ENCODE data around the gene B4GALT5. TPM values are rescaled to one million over a fixed set of nuclear protein-coding genes. Genes with fewer than 3 reads are reported as not detected.
"Not testable (repeated sequence)": the region's sequence is repeated elsewhere in the genome, so short reads cannot be mapped to it uniquely, and the experiment has no call there.

The B4GALT5 gene
- total RNA-seq, 1 donor from 2014 or later: 72.9 TPM

DNA sequence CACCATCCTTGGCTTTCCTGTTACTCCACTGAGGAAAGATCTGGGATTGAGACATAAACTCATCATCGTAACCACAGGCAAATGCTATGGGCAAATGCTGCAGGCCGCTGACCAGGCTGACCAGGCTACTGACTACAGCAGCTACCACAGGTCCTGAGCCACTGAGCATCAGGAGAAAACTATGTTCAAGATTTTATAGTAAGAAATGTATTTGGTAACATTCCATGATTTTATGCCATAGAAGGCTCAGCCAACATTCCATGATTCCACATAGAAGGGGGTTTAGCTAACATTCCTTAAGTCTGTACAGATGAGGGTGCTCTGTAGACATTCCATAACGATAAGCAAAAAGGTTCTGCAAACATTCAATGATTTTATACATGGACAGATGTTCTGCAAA is 16.1 kb upstream of the B4GALT5 start:
- TF ChIP-seq, protein P1, sequence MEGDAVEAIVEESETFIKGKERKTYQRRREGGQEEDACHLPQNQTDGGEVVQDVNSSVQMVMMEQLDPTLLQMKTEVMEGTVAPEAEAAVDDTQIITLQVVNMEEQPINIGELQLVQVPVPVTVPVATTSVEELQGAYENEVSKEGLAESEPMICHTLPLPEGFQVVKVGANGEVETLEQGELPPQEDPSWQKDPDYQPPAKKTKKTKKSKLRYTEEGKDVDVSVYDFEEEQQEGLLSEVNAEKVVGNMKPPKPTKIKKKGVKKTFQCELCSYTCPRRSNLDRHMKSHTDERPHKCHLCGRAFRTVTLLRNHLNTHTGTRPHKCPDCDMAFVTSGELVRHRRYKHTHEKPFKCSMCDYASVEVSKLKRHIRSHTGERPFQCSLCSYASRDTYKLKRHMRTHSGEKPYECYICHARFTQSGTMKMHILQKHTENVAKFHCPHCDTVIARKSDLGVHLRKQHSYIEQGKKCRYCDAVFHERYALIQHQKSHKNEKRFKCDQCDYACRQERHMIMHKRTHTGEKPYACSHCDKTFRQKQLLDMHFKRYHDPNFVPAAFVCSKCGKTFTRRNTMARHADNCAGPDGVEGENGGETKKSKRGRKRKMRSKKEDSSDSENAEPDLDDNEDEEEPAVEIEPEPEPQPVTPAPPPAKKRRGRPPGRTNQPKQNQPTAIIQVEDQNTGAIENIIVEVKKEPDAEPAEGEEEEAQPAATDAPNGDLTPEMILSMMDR (IDR thresholded peaks at IDR 0.05): no peak
- H3K36me3 Mint-ChIP-seq (ENCODE audit: low read depth): no peaks in the 10 kb centered on the region
- no peaks in the 10 kb centered on the region for H3K27me3 Mint-ChIP-seq
- no peaks in the 10 kb centered on the region for H3K9me3 Mint-ChIP-seq
- H3K4me1 Mint-ChIP-seq: peaks cover 9% of the 10 kb centered on the region
- DNase-seq: no peak
- no peak overlapping the region for H3K27ac Mint-ChIP-seq
- ChIA-PET POLR2A (interaction anchor here (0.6 kb wide), 1 partner anchor 14 kb away, joined by 7 read pairs; no protein-coding TSS in a partner anchor), CTCF (no interaction called here)
- no peak for ATAC-seq (ENCODE audit: low read depth)
- intact Hi-C loops (cut with micrococcal nuclease): no loop called here
- no peak overlapping the region for H3K4me3 Mint-ChIP-seq

DNA sequence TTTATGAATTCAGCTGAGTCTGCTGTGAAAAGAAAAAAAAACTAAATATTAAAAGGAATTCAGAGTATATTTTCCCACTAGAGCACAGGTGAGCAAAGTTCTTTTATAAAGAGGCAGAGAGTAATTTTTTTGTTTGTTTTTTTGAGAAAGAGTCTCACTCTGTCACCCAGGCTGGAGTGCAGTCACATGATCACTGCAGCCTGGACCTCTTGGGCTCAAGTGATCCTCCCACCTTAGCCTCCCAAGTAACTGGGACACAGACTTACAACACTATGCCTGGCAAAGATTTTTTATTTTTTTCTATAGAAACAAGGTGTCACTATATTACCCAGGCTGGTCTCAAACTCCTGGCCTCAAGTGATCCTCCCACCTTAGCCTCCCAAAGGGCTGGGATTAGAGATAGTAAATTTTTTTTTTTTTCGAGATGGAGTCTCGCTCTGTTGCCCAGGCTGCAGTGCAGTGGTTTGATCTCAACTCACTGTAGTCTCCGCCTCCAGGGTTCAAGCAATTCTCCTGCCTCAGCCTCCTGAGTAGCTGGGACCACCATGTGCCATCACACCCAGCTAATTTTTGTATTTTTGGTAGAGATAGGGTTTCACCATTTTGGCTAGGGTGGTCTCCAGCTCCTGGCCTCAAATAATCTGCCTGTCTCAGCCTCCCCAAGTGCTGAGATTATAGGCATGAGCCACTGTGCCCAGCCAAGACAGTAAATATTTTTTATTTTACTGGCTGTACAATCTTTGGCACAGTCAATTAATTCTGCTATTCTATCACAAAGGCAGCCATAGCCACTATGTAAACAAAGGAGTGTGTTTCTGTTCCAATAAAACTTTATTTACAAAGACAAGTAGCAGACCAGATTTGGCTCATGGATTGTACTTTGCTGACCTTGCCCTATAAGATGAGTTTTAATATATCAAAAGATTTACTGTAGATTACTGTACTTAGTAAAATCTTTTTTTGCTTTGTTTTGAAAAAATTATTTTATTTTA is 14.5 kb upstream of the B4GALT5 start:
- intact Hi-C loops (cut with micrococcal nuclease): no loop called here
- CTCF ChIA-PET: no interaction called here

DNA sequence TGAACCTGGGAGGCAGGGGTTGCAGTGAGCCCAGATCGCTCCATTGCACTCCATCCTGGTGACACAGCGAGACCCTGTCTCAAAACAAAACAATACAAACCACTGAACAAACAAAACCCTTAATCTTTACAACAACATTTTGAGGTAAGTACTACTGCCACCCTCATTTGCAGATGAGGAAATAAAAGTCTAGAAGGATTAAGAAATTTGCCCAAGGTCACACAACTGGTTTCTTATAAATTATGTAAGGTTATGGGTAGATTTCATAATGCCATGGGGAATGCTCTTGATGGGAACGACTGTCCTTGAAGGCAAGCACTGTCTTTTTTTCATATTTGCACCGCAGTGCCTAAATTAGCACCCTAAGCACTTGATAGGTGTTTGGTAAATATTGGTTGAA is 13.8 kb upstream of the B4GALT5 start:
- ChIA-PET POLR2A (no interaction called here), CTCF (no interaction called here)
- DNase-seq: no peak
- no peak overlapping the region for H3K27ac Mint-ChIP-seq
- H3K4me1 Mint-ChIP-seq: peaks cover 16% of the 10 kb centered on the region
- TF ChIP-seq, protein P1 (IDR thresholded peaks at IDR 0.05): no peak
- no peaks in the 10 kb centered on the region for H3K36me3 Mint-ChIP-seq (ENCODE audit: low read depth)
- no peaks in the 10 kb centered on the region for H3K9me3 Mint-ChIP-seq
- no peak overlapping the region for H3K4me3 Mint-ChIP-seq
- no peaks in the 10 kb centered on the region for H3K27me3 Mint-ChIP-seq
- ATAC-seq (ENCODE audit: low read depth): no peak
- intact Hi-C loops (cut with micrococcal nuclease): no loop called here

More for the DNA sequence above, 14.5 kb upstream of the B4GALT5 start:
- H3K27me3 Mint-ChIP-seq: no peaks in the 10 kb centered on the region
- H3K4me1 Mint-ChIP-seq: peaks cover 16% of the 10 kb centered on the region
- DNase-seq: no peak
- H3K27ac Mint-ChIP-seq: no peak overlapping the region
- POLR2A ChIA-PET: interaction anchor here (0.6 kb wide), 1 partner anchor 18 kb away, joined by 5 read pairs; no protein-coding TSS in a partner anchor
- no peaks in the 10 kb centered on the region for H3K9me3 Mint-ChIP-seq
- ATAC-seq (ENCODE audit: low read depth): no peak
- H3K36me3 Mint-ChIP-seq (ENCODE audit: low read depth): no peaks in the 10 kb centered on the region
- TF ChIP-seq, protein P1 (IDR thresholded peaks at IDR 0.05): no peak
- H3K4me3 Mint-ChIP-seq: no peak overlapping the region

DNA sequence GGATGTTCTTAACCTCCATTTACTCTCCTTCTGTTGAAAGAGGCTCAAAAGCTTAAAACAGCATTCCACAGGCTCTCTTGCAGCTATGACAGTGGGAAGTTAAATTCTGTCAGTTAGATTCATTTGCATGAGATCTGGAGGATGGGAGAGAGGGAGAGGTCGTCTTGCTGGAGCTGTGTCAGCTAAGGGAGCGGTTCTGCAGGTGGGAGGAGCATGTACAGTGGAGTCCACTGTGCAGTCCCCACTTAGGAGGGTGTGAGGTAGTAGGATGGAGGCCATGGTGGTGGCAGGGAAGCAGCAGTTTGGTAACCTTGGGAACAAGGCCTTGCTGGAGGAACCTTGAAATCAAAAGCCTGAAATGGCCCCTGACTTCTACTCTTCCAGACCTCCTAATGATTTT is 12.0 kb upstream of the B4GALT5 start:
- POLR2A ChIA-PET: interaction anchor here (1.7 kb wide), 1 partner anchor 88 kb away, joined by 4 read pairs; no protein-coding TSS in a partner anchor
- TF ChIP-seq, protein P1 (IDR thresholded peaks at IDR 0.05): no peak
- no peak overlapping the region for H3K27ac Mint-ChIP-seq
- CTCF ChIA-PET: interaction anchor here (1.3 kb wide), 1 partner anchor 115 kb away, joined by 5 read pairs; no protein-coding TSS in a partner anchor
- no peak overlapping the region for H3K4me3 Mint-ChIP-seq
- ATAC-seq (ENCODE audit: low read depth) (no peak), DNase-seq (no peak)
- no peaks in the 10 kb centered on the region for H3K27me3 Mint-ChIP-seq
- no peaks in the 10 kb centered on the region for H3K36me3 Mint-ChIP-seq (ENCODE audit: low read depth)
- H3K4me1 Mint-ChIP-seq: peaks cover 16% of the 10 kb centered on the region
- intact Hi-C loops (cut with micrococcal nuclease): no loop called here
- H3K9me3 Mint-ChIP-seq: no peaks in the 10 kb centered on the region

DNA sequence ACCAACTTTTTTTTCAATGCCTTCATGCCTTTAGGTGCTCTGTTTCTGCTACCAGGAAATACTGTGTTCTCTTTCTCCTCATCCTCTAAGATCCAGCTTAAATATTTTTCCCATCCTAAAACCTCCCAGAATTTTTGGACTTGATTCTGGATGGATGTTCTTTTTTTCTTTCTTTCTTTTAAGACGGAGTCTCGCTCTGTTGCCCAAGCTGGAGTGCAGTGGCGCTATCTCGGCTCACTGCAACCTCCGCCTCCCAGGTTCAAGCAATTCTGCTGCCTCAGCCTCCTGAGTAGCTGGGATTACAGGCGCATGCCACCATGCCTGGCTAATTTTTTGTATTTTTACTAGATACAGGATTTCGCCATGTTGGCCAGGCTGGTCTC is 11.5 kb upstream of the B4GALT5 start:
- ChIA-PET POLR2A (interaction anchor here (0.6 to 1.7 kb wide), 3 partner anchors 16 to 496 kb away, joined by 4 to 8 read pairs (median 5); no protein-coding TSS in a partner anchor), CTCF (interaction anchor here (1.0 to 1.3 kb wide), 2 partner anchors 16 to 115 kb away, joined by 4 to 5 read pairs; no protein-coding TSS in a partner anchor)
- Mint-ChIP-seq H3K27ac (peak overlapping the region; percentile 46), H3K4me3 (peak overlapping the region; percentile 28), H3K4me1 (peaks cover 16% of the 10 kb centered on the region)
- DNase-seq; H3K27me3 Mint-ChIP-seq; H3K36me3 Mint-ChIP-seq (ENCODE audit: low read depth); ATAC-seq (ENCODE audit: low read depth); H3K9me3 Mint-ChIP-seq; intact Hi-C loops (cut with micrococcal nuclease): not testable (repeated sequence)
